ENCODE results near the gene ANXA8L1.
"Not testable (repeated sequence)": the region's sequence is repeated elsewhere in the genome, so short reads cannot be mapped to it uniquely, and the experiment has no call there.

The ANXA8L1 gene

DNA sequence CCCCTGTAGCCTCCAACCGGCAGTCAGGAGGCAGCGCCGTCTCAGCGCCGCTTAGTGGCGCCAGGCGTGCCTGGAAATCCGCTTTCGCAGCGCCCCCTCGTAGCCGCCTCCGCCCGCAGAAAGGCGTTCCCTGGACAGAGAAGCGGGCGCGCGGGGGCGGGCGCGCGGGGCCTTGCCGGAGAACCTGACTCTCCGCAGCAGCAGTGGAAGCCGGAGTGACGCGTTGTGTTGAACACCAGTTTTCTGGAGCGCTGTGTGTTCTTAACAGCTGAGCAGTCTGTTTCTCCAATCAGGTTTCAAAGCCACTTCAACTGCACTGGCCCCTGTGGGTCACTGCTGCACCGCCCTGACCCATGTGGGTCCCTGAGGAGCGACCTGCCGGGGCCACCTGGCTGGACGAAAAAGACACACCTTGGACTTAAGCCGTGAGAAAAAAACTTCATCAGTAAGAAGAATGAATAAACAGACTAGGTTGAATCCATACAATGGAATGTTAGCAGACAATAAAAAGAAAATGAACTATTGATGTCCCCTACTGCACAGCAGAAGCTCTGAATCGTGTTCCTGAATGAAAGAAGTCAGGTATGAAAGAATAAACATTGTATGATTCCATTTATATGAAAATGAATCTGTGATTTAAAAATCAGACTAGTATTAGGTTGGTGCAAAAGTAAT, 22.8 kb downstream of the ANXA8L1 start:
- FAIRE-seq = not testable (repeated sequence)

DNA sequence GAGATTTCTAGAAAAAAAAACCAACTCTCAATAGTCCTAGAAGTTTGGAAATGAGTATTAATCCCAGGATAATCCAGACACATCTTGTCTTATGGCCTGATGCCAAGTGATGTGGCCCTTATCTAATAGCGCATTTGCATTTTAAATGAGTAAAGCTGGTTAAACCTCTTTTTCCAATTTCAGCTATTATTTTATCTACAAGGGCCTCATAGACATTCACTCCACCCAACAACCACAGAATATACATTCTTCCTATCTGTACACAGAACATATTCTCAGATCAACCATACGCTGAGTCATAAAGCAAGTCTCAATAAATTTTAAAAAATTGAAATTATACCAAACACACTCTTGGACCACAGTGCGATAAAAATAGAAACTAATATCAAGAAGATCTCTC, 34.0 kb downstream of the ANXA8L1 start:
- FAIRE-seq = not testable (repeated sequence)

DNA sequence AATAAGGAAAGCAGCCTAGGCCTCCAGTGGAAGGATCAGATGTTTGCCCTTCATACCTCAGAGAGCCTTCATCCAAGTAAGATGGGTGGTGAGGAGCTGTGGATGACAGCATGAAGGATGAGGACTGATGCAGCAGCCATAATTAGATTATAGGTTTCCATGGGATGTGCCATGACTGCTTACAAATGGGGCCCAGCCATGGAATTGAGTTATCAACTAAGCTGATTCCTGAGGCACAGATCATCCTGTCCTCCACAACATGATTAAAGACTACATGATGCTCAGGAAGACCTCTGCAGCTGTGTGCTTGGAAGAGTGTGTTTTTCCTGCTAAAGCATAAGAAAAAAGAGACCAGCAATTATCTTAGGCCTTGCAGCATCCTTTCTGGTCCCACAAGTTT, 35.5 kb downstream of the ANXA8L1 start:
- FAIRE-seq = not testable (repeated sequence)

DNA sequence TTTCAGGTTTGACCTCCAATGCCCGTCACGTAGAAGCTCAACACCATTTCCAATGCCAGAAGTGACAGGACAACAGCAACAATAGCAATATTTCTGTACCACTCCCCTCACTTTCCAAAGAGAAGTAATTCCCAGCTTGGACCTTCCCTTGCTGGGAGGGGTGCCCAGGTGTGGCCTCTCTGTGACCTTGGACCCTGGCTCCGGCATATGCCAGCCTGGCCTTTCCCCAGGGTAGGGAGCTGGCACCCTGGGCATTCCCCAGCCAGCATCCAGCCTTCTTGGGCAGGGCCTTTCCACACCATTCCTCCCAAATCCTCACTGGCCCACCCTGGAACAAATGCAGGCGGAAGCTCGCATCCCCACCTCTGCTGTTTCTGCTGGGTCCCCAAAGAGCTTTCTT, 37.1 kb downstream of the ANXA8L1 start:
- FAIRE-seq = not testable (repeated sequence)

DNA sequence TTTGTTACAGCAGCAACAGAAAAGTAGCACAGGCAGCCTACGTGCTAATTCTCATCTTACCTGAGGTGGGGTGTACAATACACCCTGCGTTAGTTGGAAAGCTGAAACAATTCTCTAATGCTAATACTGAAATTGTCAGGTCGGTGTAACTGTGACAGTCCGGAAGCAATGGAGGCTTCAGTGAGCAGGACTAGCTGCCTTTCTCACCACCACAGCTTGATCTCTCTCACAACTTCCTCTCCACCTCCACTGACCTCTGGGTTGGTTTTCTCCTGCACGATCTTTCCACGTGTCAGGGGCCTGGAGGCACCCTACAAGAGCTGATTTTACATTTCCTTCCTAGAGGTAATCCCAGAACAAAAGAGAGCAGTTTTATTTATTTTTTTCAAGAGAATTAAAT, 39.7 kb downstream of the ANXA8L1 start:
- FAIRE-seq = not testable (repeated sequence)

DNA sequence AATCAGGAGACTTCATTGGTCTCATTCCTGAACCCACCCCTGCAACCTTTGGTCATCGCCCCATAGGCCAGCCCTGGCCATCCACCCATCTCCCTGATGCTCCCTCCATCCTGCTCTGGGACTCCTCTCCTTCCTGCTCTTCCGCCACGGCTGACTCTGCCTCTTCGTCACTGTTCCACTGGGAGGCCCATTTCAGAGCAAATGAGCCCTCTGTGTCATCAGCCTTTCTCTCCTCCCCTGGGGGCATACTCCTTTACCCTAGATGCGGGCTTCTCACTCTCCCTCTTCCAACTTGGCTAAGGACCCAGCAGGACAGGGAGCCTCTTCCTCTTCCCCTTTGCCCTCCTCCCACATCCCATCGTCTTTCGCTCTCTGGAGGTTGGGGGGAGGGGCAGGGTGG, 42.7 kb downstream of the ANXA8L1 start:
- FAIRE-seq = not testable (repeated sequence)

DNA sequence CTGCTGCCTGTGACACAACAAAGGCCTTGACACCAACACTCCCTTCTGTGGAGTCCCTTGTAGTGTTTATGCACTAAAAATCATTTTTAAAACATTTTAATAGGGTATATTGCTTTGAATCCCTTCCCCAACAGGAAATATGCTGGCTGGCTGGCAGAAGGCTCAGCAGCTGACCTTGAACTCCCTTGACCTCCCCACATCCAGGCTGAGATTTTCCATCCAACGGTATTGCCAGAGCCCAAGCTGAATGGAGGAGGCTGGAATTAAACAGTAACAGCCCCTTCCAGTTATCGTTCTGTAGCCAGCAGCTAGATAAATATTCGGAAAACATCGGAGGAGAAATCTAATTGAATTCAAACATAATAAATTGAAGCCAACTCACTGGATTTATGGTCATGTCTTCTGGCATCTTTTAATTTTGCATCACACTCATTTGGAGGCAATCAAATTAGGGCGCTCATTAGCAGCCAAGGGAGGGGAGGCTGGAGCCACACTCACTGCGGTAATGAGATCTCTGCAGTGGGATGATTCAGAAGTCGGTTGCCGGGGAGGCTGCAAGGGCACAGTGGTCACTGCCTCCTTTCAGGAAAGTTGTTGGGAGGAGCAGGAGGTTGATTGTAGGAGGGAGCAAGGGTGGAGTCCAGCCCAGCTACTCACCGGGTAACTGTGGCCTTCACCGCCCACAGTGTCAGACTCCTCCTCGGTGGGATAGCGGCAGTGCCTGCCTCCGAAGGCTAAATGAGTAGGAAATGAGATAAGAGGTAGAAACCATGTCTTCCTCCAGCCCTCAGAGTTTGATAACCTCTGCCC, 44.2 kb downstream of the ANXA8L1 start:
- FAIRE-seq = not testable (repeated sequence)

DNA sequence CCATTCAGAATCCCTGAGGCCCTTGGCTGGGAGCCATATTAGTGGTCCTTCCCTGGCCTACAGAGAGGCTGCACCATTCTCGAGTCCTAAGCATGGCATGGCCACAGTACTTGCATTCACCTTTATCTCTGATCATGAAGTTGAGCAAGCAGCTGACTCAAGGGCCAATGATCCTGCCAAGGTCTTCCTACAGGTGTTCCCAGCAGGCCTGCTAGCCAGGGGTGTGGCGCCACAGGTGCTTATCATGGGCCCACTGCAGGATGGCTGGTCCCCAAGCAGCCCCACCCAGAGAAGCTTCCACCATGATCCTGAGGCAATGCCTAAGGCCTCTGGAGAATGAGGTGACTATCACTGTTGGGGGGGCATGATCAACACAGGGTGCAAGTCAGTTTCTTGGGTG, 48.0 kb downstream of the ANXA8L1 start:
- FAIRE-seq = not testable (repeated sequence)

DNA sequence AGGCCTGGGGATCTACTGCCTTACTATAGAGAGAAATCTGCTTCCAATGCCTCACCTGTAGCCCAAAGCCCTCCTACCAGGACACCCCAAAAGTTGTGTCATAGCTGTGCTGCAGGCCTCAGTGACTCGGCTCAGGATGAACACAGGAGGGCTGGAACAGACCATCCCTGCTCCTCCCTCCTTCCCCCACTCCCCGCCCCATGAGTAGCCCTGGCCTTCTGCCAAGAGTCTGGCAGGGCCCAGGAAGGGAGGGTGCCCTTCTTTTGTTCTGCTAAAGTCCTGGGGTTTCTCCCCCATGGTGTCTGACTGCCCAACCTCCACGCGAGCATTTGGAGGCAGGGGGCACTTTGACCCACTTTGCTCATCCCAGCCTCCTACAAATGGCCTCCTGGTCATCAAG, 65.4 kb downstream of the ANXA8L1 start:
- not testable (repeated sequence) for FAIRE-seq

Data from endometrium (tissue), 2 donors.